Lung (tissue), 12 donors: ENCODE data around the gene KIF3B. TPM values are rescaled to one million over a fixed set of nuclear protein-coding genes. Genes with fewer than 3 reads are reported as not detected.
"Not testable (repeated sequence)": the region's sequence is repeated elsewhere in the genome, so short reads cannot be mapped to it uniquely, and the experiment has no call there.

Experiments used
- ATAC-seq: fragments of 200-7000 bp; cut with Tn5 transposase; one replicate; pipeline ENCODE4 v1.9.1; 2020; ENCODE audit warnings: moderate number of reproducible peaks; ENCODE audit not compliant: insufficient read depth, low FRiP score
- DNase-seq, 3 donors: peaks; one replicate each; pipeline ENCODE4 v3.0.0-alpha.2; 2013 to 2017
- H3K27ac ChIP-seq, 2 donors: one replicate each; pipeline ENCODE4 v1.5.1; 2013; ENCODE audit warnings: mild to moderate bottlenecking in 2 of 2, moderate library complexity in 2 of 2, control low read depth in 1 of 2, inconsistent platforms in 1 of 2, low read depth in 1 of 2, low read length in 1 of 2
- H3K27me3 ChIP-seq, 3 donors: one replicate each; pipeline ENCODE4 v1.5.1; 2013; ENCODE audit warnings: low read length in 2 of 3; ENCODE audit not compliant: control insufficient read depth in 3 of 3, insufficient read depth in 3 of 3
- H3K36me3 ChIP-seq, 4 donors: one replicate each; pipeline ENCODE4 v1.5.1; 2013; ENCODE audit warnings: low read length in 4 of 4, mild to moderate bottlenecking in 1 of 4, moderate library complexity in 1 of 4; ENCODE audit not compliant: control insufficient read depth in 4 of 4, insufficient read depth in 4 of 4
- H3K4me1 ChIP-seq, 5 donors: one replicate each; pipeline ENCODE4 v1.5.1; 2013; ENCODE audit warnings: low read length in 5 of 5, mild to moderate bottlenecking in 2 of 5, moderate library complexity in 1 of 5; ENCODE audit not compliant: control insufficient read depth in 5 of 5, insufficient read depth in 5 of 5
- H3K4me3 ChIP-seq: one replicate; pipeline ENCODE4 v1.5.1; 2013; ENCODE audit warnings: mild to moderate bottlenecking, control low read depth, moderate library complexity
- H3K9ac ChIP-seq, 2 donors: one replicate each; pipeline ENCODE4 v1.5.1; 2013; ENCODE audit warnings: low read length in 2 of 2, control low read depth in 1 of 2; ENCODE audit not compliant: insufficient read depth in 1 of 2
- H3K9me3 ChIP-seq, 4 donors: one replicate each; pipeline ENCODE4 v1.5.1; 2013; ENCODE audit warnings: low read length in 3 of 4, mild to moderate bottlenecking in 1 of 4, moderate library complexity in 1 of 4; ENCODE audit not compliant: control insufficient read depth in 4 of 4, insufficient read depth in 3 of 4
- WGBS, 2 donors: extraction: QIAGEN DNeasy Blood & Tissue Kit; methylation state at CpG; one replicate each; pipeline ENCODE4 v1.1.7; 2013; 5-methylcytosine and 5-hydroxymethylcytosine counted together
- polyA plus RNA-seq, 2 donors: library from polyadenylated mRNA; stranded (reverse); fragments of 200-250 nt; gene quantifications; one replicate each; pipeline ENCODE4 v1.2.1, GENCODE V29; 2013
- total RNA-seq, 2 donors: library from RNA; depleted of rRNA in 1 of 2; stranded (reverse); fragments of >200 nt in 1 of 2; gene quantifications; one replicate each; pipeline ENCODE4 v1.2.1, GENCODE V29; 2014 to 2021
- TF ChIP-seq, protein P1 (sequence below): IDR thresholded peaks from 2 replicates; pipeline ENCODE4 v1.5.1; 2012; ENCODE audit warnings: mild to moderate bottlenecking; ENCODE audit errors: control extremely low read depth, extremely low read depth
- donor health status: control.
- donor health status: control.
- donor health status: Bipolar disorder and iron deficiency.
- donor health status: healthy.
- donor health status: DM: yes; HTN: yes; CAD: no.

The KIF3B gene
- total and polyA plus RNA-seq, 4 donors = 8.5 to 35.3 (median 23.2) TPM

- H3K4me3 ChIP-seq = no peak overlapping the region
- DNase-seq (no peak), ATAC-seq (no peak)
- no peak overlapping the region for H3K27ac ChIP-seq
- H3K36me3 ChIP-seq = peaks cover 0 to 21% (median 8%) of the 10 kb centered on the region in 4 donors
- H3K9me3 ChIP-seq = no peaks in the 10 kb centered on the region
- WGBS, 2 donors = 65 to 82% methylated on average over 2 of the region's 2 CpGs
- H3K4me1 ChIP-seq = peaks cover 0 to 4% (median 0%) of the 10 kb centered on the region in 5 donors
- no peak overlapping the region for H3K9ac ChIP-seq
- H3K27me3 ChIP-seq = no peaks in the 10 kb centered on the region
- TF ChIP-seq, protein P1, sequence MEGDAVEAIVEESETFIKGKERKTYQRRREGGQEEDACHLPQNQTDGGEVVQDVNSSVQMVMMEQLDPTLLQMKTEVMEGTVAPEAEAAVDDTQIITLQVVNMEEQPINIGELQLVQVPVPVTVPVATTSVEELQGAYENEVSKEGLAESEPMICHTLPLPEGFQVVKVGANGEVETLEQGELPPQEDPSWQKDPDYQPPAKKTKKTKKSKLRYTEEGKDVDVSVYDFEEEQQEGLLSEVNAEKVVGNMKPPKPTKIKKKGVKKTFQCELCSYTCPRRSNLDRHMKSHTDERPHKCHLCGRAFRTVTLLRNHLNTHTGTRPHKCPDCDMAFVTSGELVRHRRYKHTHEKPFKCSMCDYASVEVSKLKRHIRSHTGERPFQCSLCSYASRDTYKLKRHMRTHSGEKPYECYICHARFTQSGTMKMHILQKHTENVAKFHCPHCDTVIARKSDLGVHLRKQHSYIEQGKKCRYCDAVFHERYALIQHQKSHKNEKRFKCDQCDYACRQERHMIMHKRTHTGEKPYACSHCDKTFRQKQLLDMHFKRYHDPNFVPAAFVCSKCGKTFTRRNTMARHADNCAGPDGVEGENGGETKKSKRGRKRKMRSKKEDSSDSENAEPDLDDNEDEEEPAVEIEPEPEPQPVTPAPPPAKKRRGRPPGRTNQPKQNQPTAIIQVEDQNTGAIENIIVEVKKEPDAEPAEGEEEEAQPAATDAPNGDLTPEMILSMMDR = no peak
Observed at GRCh38 chr20:32378461-32378860, 101.0 kb downstream of the KIF3B start.

- not testable (repeated sequence) for H3K4me1 ChIP-seq, H3K9me3 ChIP-seq, H3K9ac ChIP-seq, H3K27ac ChIP-seq, DNase-seq, ATAC-seq, H3K4me3 ChIP-seq, H3K27me3 ChIP-seq
- peaks cover 0 to 11% (median 5%) of the 10 kb centered on the region in 4 donors for H3K36me3 ChIP-seq
- WGBS, 2 donors = 91% methylated on average over 9 of the region's 9 CpGs
Observed at GRCh38 chr20:32380037-32380436, 102.6 kb downstream of the KIF3B start.

DNA sequence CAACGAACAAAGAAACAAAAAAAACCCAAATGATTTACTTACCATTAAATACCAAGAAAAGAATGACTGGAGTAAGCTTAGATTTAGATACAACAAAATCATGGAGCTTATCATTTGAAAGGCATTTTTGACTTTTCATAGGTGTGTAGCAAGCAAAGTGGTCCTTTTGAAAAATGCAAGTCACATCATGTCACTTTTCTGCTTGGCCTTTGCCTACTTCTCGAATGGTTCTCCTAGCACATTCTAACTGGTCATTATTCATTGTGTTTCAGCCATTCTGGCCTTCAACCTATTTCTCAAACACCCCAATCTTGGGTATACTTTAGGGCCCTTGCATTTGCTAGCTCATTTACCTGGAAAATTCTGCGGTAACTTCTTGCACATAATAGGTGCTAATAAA is 103.3 kb downstream of the KIF3B start:
- no peaks in the 10 kb centered on the region for H3K27me3 ChIP-seq
- H3K4me3 ChIP-seq = no peak overlapping the region
- peaks cover 0 to 10% (median 4%) of the 10 kb centered on the region in 4 donors for H3K36me3 ChIP-seq
- TF ChIP-seq, protein P1 = no peak
- DNase-seq (no peak), ATAC-seq (no peak)
- 92 to 96% methylated on average over 3 of the region's 3 CpGs for WGBS, 2 donors
- no peak overlapping the region for H3K27ac ChIP-seq
- H3K4me1 ChIP-seq = peaks cover 3 to 11% (median 4%) of the 10 kb centered on the region in 5 donors
- H3K9ac ChIP-seq = no peak overlapping the region
- H3K9me3 ChIP-seq = no peaks in the 10 kb centered on the region

DNA sequence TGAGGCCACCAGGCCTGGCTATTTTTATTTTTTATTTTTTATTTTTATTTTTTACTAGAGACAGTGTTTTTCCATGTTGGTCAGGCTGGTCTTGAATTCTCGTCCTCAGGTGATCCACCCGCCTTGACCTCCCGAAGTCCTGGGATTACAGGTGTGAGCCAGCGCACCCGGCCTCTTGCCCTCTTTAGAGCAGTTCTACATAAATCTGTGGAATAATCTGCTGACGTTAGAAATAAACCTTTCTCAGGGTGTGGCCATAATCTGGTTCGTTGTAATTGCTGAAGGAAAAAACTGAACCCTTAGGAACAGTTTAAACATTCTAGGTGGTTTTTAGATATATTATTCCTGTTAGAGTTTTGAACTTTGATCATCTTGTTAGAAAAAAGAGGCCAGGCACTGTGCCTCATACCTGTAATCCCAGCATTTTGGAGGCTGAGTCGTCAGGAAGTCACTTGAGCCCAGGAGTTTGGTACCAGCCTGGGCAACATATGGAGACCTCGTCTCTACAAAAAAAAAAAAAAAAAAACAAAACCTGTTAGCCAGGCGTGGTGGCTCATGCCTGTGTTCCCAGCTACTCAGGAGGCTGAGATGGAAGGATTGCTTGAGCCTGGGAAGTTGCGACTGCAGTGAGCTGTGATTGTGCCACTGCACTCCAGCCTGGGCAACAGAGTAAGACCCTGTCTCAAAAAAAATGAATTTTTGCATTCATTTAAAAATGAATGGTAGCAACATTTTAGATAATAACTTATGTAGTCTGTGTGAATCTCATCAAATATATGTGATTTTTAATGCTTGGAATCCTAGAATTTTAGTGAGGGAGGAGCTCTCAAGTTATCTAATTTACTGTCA is 104.9 kb downstream of the KIF3B start:
- ATAC-seq (no peak), DNase-seq (no peak)
- 86 to 90% methylated on average over 11 of the region's 11 CpGs for whole genome bisulfite sequencing, 2 donors
- H3K36me3 ChIP-seq = peaks cover 0 to 6% (median 2%) of the 10 kb centered on the region in 4 donors
- TF ChIP-seq, protein P1 = no peak
- H3K4me3 ChIP-seq = no peak overlapping the region
- no peaks in the 10 kb centered on the region for H3K27me3 ChIP-seq
- no peak overlapping the region for H3K9ac ChIP-seq
- no peak overlapping the region for H3K27ac ChIP-seq
- H3K4me1 ChIP-seq = peaks cover 4 to 17% (median 10%) of the 10 kb centered on the region in 5 donors
- no peaks in the 10 kb centered on the region for H3K9me3 ChIP-seq

- not testable (repeated sequence) for H3K9me3 ChIP-seq, H3K27me3 ChIP-seq, H3K4me3 ChIP-seq, H3K36me3 ChIP-seq, ATAC-seq, H3K9ac ChIP-seq, H3K27ac ChIP-seq, DNase-seq
- H3K4me1 ChIP-seq = peaks cover 0 to 17% (median 10%) of the 10 kb centered on the region in 5 donors
- WGBS, 2 donors = 95 to 97% methylated on average over 9 of the region's 9 CpGs
Observed at GRCh38 chr20:32383441-32383840, 106.0 kb downstream of the KIF3B start.
